ENCODE results near the gene TBC1D4. TPM values are rescaled to one million over a fixed set of nuclear protein-coding genes. Genes with fewer than 3 reads are reported as not detected.

Gene TBC1D4
- total and polyA plus RNA-seq, 10 of the 15 experiments (the other 5 are each of a cell fraction or from before 2014, with no cell fraction given), result 11.0 to 38.6 (median 25.5) TPM

- TF ChIP-seq NKRF (conservative IDR thresholded peaks at IDR 0.05), result no peak
- no peak for TF ChIP-seq EP300 (IDR thresholded peaks at IDR 0.05; ENCODE audit: borderline replicate concordance in 1 of 2, control insufficient read depth in 1 of 2, low read depth in 2 of 2, low read length in 2 of 2)
- no peak for TF ChIP-seq RELA (IDR thresholded peaks at IDR 0.05; ENCODE audit: borderline replicate concordance, partially characterized antibody)
- TF ChIP-seq SPI1 (IDR thresholded peaks at IDR 0.05; ENCODE audit: borderline replicate concordance, insufficient read depth, low read depth, low read length), result no peak
- TF ChIP-seq NFXL1 (IDR thresholded peaks at IDR 0.05; ENCODE audit: borderline replicate concordance), result no peak
- no peak for TF ChIP-seq BMI1 (IDR thresholded peaks at IDR 0.05; ENCODE audit: borderline replicate concordance)
- TF ChIP-seq ZBTB4 (CRISPR knock-in tag; IDR thresholded peaks at IDR 0.05), result no peak
- TF ChIP-seq CEBPZ (IDR thresholded peaks at IDR 0.05; ENCODE audit: low read depth, low read length), result no peak
- no peak for TF ChIP-seq YBX1 (IDR thresholded peaks at IDR 0.05)
- no peak for TF ChIP-seq NR2C1 (IDR thresholded peaks at IDR 0.05)
- TF ChIP-seq CREM (IDR thresholded peaks at IDR 0.05; ENCODE audit: low read depth), result no peak
These were observed 119.9 kb downstream of the TBC1D4 start (continued) for GRCh38 chr13:75362026-75362425.

Measured in GM12878 (cell line).